ENCODE measurements around the gene CYP2F1. TPM values are rescaled to one million over a fixed set of nuclear protein-coding genes. Genes with fewer than 3 reads are reported as not detected.
"Not testable (repeated sequence)": the region's sequence is repeated elsewhere in the genome, so short reads cannot be mapped to it uniquely, and the experiment has no call there.

The CYP2F1 gene
- total and polyA plus RNA-seq, 12 donors = not detected

DNA sequence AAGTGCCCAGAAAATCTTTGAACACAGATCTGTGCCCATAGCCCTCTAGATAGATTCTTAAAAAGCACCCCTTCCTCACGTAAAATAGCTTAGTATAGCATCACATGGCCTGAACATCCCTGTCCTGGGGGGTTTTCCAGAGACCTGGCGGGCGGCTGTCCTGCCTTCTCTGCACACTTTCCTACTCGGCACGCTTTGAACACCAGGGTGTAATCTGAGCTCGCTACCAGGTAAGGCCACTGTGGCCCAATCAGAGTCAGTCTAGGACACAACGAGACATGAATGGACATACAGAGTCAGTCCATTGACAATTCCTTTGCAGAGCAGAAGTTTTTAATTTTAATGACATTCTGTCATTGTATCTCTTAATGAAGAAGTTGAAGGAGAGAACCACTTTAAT lies 17.9 kb upstream of the CYP2F1 start:
- no peak overlapping the region for H3K27ac ChIP-seq
- H3K4me3 ChIP-seq = no peak overlapping the region
- WGBS, 4 donors = 44 to 92% (median 73%) methylated on average over 2 to 7 of the region's 7 CpGs
- H3K27me3 ChIP-seq = no peaks in the 10 kb centered on the region
- intact Hi-C loops (cut with DNase I) = no loop called here
- no peaks in the 10 kb centered on the region for H3K36me3 ChIP-seq (replicated peaks in 1 of 2)
- no peak for TF ChIP-seq POLR2A (IDR thresholded peaks at IDR 0.05)
- TF ChIP-seq, protein P1, sequence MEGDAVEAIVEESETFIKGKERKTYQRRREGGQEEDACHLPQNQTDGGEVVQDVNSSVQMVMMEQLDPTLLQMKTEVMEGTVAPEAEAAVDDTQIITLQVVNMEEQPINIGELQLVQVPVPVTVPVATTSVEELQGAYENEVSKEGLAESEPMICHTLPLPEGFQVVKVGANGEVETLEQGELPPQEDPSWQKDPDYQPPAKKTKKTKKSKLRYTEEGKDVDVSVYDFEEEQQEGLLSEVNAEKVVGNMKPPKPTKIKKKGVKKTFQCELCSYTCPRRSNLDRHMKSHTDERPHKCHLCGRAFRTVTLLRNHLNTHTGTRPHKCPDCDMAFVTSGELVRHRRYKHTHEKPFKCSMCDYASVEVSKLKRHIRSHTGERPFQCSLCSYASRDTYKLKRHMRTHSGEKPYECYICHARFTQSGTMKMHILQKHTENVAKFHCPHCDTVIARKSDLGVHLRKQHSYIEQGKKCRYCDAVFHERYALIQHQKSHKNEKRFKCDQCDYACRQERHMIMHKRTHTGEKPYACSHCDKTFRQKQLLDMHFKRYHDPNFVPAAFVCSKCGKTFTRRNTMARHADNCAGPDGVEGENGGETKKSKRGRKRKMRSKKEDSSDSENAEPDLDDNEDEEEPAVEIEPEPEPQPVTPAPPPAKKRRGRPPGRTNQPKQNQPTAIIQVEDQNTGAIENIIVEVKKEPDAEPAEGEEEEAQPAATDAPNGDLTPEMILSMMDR (IDR thresholded peaks at IDR 0.05) = no peak
- DNase-seq = no peak
- H3K4me1 ChIP-seq (replicated peaks in 1 of 2) = no peaks in the 10 kb centered on the region
- no peaks in the 10 kb centered on the region for H3K9me3 ChIP-seq (replicated peaks in 1 of 3)

DNA sequence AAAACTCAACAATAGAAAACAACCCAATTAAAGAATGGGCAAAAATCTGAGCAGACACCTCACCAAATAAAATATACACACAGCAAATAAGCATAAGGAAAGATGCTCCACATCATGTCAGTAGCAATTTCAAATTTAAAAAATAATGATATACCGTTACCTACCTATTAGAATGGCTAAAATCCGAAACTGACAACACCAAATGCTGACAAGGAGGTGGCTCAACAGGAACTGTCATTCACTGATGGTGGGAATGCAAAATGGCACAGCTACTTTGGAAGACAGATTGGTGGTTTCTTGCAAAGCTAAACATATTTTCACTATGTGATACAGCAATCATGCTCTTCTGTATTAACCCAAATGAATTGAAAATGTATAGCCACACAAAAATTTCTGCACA lies 16.9 kb upstream of the CYP2F1 start:
- Histone ChIP-seq H3K27me3 (no peaks in the 10 kb centered on the region), H3K27ac (no peak overlapping the region), H3K4me1 (replicated peaks in 1 of 2) (no peaks in the 10 kb centered on the region), H3K36me3 (replicated peaks in 1 of 2) (no peaks in the 10 kb centered on the region), H3K9me3 (replicated peaks in 1 of 3) (no peaks in the 10 kb centered on the region), H3K4me3 (no peak overlapping the region)
- intact Hi-C loops (cut with DNase I) = no loop called here
- DNase-seq = no peak
- TF ChIP-seq, protein P1 (IDR thresholded peaks at IDR 0.05) = no peak
- no peak for TF ChIP-seq POLR2A (IDR thresholded peaks at IDR 0.05)
- 51 to 72% (median 64%) methylated on average over 2 of the region's 2 CpGs for WGBS, 4 donors

DNA sequence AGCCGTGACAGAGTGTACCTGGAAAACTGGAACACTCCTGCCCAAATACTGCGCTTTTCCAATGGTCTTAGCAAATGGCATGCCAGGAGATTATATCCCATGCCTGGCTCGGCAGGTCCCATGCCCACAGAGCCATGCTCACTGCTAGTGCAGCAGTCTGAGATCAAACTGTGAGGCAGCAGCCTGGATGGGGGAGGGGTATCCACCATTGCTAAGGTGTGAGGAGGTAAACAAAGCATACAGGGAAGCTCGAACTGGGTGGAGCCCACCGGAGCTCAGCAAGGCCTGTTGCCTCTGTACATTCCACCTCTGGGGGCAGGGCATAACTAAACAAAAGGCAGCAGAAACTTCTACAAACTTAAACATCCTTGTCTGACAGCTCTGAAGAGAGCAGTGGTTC lies 15.5 kb upstream of the CYP2F1 start:
- TF ChIP-seq POLR2A (IDR thresholded peaks at IDR 0.05) = no peak
- TF ChIP-seq, protein P1 (IDR thresholded peaks at IDR 0.05) = no peak
- no peaks in the 10 kb centered on the region for H3K27me3 ChIP-seq
- no peak overlapping the region for H3K4me3 ChIP-seq
- no peak overlapping the region for H3K27ac ChIP-seq
- H3K9me3 ChIP-seq (replicated peaks in 1 of 3) = no peaks in the 10 kb centered on the region
- H3K4me1 ChIP-seq (replicated peaks in 1 of 2) = no peaks in the 10 kb centered on the region
- H3K36me3 ChIP-seq (replicated peaks in 1 of 2) = no peaks in the 10 kb centered on the region
- WGBS, 4 donors = 56 to 79% (median 72%) methylated on average over 3 to 5 of the region's 5 CpGs
- no peak for DNase-seq
- intact Hi-C loops (cut with DNase I) = no loop called here

DNA sequence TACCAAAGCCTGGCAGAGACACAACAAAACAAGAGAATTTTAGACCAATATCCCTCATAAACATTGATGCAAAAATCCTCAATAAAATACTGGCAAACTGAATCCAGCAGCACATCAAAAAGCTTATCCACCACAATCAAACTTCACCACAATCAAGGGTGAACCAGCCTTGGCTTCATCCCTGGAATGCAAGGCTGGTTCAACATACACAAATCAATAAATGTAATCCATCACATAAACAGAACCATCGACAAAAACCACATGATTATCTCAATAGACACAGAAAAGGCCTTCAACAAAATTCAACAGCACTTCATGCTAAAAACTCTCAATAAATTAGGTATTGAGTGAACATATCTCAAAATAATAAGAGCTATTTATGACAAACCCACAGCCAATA lies 12.0 kb upstream of the CYP2F1 start:
- H3K4me1 ChIP-seq (replicated peaks in 1 of 2); intact Hi-C loops (cut with DNase I); DNase-seq; H3K27ac ChIP-seq; H3K9me3 ChIP-seq (replicated peaks in 1 of 3); H3K4me3 ChIP-seq; H3K36me3 ChIP-seq (replicated peaks in 1 of 2); H3K27me3 ChIP-seq: not testable (repeated sequence)
- 86 to 96% (median 92%) methylated on average over 1 of the region's 1 CpG for WGBS, 4 donors

DNA sequence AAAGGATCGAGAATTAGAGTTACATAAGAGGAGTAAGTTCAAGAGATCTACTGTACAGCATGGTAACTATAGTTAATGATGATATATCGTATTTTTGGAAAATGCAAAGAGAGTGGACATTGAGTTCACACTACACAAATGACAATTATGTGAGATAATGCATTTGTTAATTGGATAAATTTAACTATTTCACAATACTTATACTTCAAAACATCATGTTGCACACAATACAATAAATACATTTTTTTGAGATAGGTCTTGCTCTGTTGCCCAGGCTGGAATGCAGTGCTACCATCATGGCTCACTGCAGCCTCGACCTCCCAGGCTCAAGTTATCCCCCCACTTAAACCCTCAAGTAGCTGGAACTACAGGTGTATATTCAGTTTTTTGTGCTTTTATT lies 8.1 kb upstream of the CYP2F1 start:
- Histone ChIP-seq H3K4me3 (no peak overlapping the region), H3K27ac (no peak overlapping the region), H3K9me3 (replicated peaks in 1 of 3) (no peaks in the 10 kb centered on the region), H3K4me1 (replicated peaks in 1 of 2) (no peaks in the 10 kb centered on the region), H3K36me3 (replicated peaks in 1 of 2) (no peaks in the 10 kb centered on the region), H3K27me3 (no peaks in the 10 kb centered on the region)
- TF ChIP-seq, protein P1 (IDR thresholded peaks at IDR 0.05) = no peak
- intact Hi-C loops (cut with DNase I) = no loop called here
- 73 to 81% (median 79%) methylated on average over 3 of the region's 3 CpGs for WGBS, 4 donors
- DNase-seq = no peak
